GM19351 (cell line): Measurements from ENCODE around the gene DSCAML1.

Source experiments
- ATAC-seq: cut with Tn5 transposase; IDR thresholded peaks from one replicate; pipeline ENCODE4 v1.9.1; 2021; ENCODE audit warnings: mild to moderate bottlenecking, moderate library complexity; ENCODE audit not compliant: unreplicated experiment

Gene DSCAML1

GRCh38 chr11:117594721-117595120, 202.3 kb downstream of the DSCAML1 start:
- no peak for ATAC-seq

- ATAC-seq = no peak
Measured at GRCh38 chr11:117593065-117593464, 204.0 kb downstream of the DSCAML1 start.

- no peak for ATAC-seq
Measured at GRCh38 chr11:117591316-117592039, 205.5 kb downstream of the DSCAML1 start.

GRCh38 chr11:117589063-117589462, 208.0 kb downstream of the DSCAML1 start:
- no peak for ATAC-seq

GRCh38 chr11:117588166-117588810, 208.7 kb downstream of the DSCAML1 start:
- no peak for ATAC-seq

- no peak for ATAC-seq
Measured at GRCh38 chr11:117587416-117587815, 209.6 kb downstream of the DSCAML1 start.

GRCh38 chr11:117586392-117586791, 210.6 kb downstream of the DSCAML1 start:
- no peak for ATAC-seq

GRCh38 chr11:117585631-117586030, 211.4 kb downstream of the DSCAML1 start:
- ATAC-seq = no peak

GRCh38 chr11:117584056-117584830, 212.8 kb downstream of the DSCAML1 start:
- ATAC-seq = no peak

GRCh38 chr11:117583063-117583801, 213.8 kb downstream of the DSCAML1 start:
- no peak for ATAC-seq

GRCh38 chr11:117582433-117582832, 214.6 kb downstream of the DSCAML1 start:
- ATAC-seq = no peak

- ATAC-seq = no peak
Measured at GRCh38 chr11:117580866-117581265, 216.2 kb downstream of the DSCAML1 start.

- ATAC-seq = no peak
Measured at GRCh38 chr11:117579161-117579560, 217.9 kb downstream of the DSCAML1 start.

GRCh38 chr11:117575856-117576255, 221.2 kb downstream of the DSCAML1 start:
- ATAC-seq = no peak

- ATAC-seq = no peak
Measured at GRCh38 chr11:117574551-117574950, 222.5 kb downstream of the DSCAML1 start.

- no peak for ATAC-seq
Measured at GRCh38 chr11:117573326-117573725, 223.7 kb downstream of the DSCAML1 start.

- ATAC-seq = no peak
Measured at GRCh38 chr11:117572671-117573070, 224.3 kb downstream of the DSCAML1 start.

- ATAC-seq = no peak
Measured at GRCh38 chr11:117572129-117572528, 224.9 kb downstream of the DSCAML1 start.

- no peak for ATAC-seq
Measured at GRCh38 chr11:117570701-117571100, 226.3 kb downstream of the DSCAML1 start.

GRCh38 chr11:117569911-117570310, 227.1 kb downstream of the DSCAML1 start:
- no peak for ATAC-seq

GRCh38 chr11:117565709-117566108, 231.3 kb downstream of the DSCAML1 start:
- no peak for ATAC-seq
